ENCODE results near the gene TSSC4. TPM values are rescaled to one million over a fixed set of nuclear protein-coding genes. Genes with fewer than 3 reads are reported as not detected.

The TSSC4 gene
- total and polyA plus RNA-seq, 9 of the 15 experiments (the other 6 are each of a cell fraction or from before 2014, with no cell fraction given) = 0.41 to 54.2 (median 11.0) TPM

DNA sequence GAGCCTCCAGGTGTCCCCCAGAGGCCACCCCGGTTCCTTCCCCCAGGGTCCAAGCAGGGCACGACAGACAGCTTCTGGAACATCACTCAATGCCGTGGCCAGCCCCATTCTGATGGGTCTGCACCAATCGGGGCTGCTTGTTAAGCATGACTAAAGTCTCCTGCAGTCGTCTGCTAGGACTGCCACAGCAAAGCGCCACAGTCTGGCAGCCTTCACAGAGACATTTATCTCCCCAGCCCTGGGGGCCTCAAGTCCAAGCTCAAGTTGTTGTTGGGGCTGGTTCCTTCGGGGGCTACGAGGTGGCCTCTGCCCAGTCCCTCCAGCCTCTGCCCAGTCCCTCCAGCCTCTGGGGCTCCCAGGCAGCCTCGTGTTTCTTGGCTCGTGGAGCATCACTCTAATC is 37.4 kb upstream of the TSSC4 start:
- peaks cover 22% of the 10 kb centered on the region for H4K20me1 ChIP-seq (replicated peaks; ENCODE audit: control insufficient read depth, insufficient read depth, low read length)
- no peak for DNase-seq (ENCODE audit: extremely low read depth in 1 of 4, low spot score in 3 of 4)
- no peaks in the 10 kb centered on the region for H3K9me3 ChIP-seq (replicated peaks; ENCODE audit: control insufficient read depth, insufficient read depth, low read depth, low read length)
- TF ChIP-seq KAT8 (IDR thresholded peaks at IDR 0.05; ENCODE audit: low read depth) (no peak), COPS2 (conservative IDR thresholded peaks at IDR 0.05) (no peak), HNRNPL (IDR thresholded peaks at IDR 0.05; ENCODE audit: low read depth, low read length) (no peak), ZNF699 (CRISPR knock-in tag; IDR thresholded peaks at IDR 0.05; ENCODE audit: insufficient replicate concordance) (no peak)
- TF ChIP-seq, protein P1, sequence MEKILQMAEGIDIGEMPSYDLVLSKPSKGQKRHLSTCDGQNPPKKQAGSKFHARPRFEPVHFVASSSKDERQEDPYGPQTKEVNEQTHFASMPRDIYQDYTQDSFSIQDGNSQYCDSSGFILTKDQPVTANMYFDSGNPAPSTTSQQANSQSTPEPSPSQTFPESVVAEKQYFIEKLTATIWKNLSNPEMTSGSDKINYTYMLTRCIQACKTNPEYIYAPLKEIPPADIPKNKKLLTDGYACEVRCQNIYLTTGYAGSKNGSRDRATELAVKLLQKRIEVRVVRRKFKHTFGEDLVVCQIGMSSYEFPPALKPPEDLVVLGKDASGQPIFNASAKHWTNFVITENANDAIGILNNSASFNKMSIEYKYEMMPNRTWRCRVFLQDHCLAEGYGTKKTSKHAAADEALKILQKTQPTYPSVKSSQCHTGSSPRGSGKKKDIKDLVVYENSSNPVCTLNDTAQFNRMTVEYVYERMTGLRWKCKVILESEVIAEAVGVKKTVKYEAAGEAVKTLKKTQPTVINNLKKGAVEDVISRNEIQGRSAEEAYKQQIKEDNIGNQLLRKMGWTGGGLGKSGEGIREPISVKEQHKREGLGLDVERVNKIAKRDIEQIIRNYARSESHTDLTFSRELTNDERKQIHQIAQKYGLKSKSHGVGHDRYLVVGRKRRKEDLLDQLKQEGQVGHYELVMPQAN (IDR thresholded peaks at IDR 0.05; ENCODE audit: borderline replicate concordance) = no peak
- TF ChIP-seq, protein P2, sequence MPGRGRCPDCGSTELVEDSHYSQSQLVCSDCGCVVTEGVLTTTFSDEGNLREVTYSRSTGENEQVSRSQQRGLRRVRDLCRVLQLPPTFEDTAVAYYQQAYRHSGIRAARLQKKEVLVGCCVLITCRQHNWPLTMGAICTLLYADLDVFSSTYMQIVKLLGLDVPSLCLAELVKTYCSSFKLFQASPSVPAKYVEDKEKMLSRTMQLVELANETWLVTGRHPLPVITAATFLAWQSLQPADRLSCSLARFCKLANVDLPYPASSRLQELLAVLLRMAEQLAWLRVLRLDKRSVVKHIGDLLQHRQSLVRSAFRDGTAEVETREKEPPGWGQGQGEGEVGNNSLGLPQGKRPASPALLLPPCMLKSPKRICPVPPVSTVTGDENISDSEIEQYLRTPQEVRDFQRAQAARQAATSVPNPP (IDR thresholded peaks at IDR 0.05; ENCODE audit: borderline replicate concordance, insufficient read depth, insufficient read length) = no peak
- no peak overlapping the region for H3K4me3 ChIP-seq
- ChIA-PET CTCF (ENCODE audit: low intra/inter-chr PET ratio) (no interaction called here), POLR2A (interaction anchor here (0.9 to 1.6 kb wide), 4 partner anchors 8 to 15 kb away, joined by 3 to 7 read pairs (median 4); partner anchors contain the start of gene CD81)
- peaks cover 25 to 86% of the 10 kb centered on the region in 2 experiments for H3K27me3 ChIP-seq (ENCODE audit: control insufficient read depth in 2 of 2, insufficient read depth in 2 of 2, low read length in 2 of 2)
- H3K4me1 ChIP-seq (replicated peaks in 1 of 2; ENCODE audit: control insufficient read depth in 2 of 2, insufficient read depth in 2 of 2, low read length in 2 of 2) = peaks cover 0 to 7% of the 10 kb centered on the region in 2 experiments; a peak in 2 of 5 replicates
- no peak overlapping the region for H3K9ac ChIP-seq (ENCODE audit: insufficient read depth in 1 of 2, low read depth in 2 of 2, low read length in 2 of 2)
- intact Hi-C loops (cut with micrococcal nuclease) (no loop called here), in situ Hi-C loops (cut with MboI) (no loop called here)
- no TSS peak for BruUV-seq (replicated peaks)
- H3K9me1 ChIP-seq (ENCODE audit: control insufficient read depth, insufficient read depth, low read length) = no peaks in the 10 kb centered on the region
- WGBS (ENCODE audit: insufficient coverage, low coverage, missing lambda C conversion rate) = 4% methylated on average over 10 of the region's 10 CpGs
- H2AFZ ChIP-seq (ENCODE audit: low read depth, low read length) = no peak overlapping the region
- H3K79me2 ChIP-seq (ENCODE audit: control insufficient read depth, insufficient read depth, low read length) = no peaks in the 10 kb centered on the region
- FAIRE-seq = no peak
- ATAC-seq = no peak
- no peaks in the 10 kb centered on the region for H3K36me3 ChIP-seq (ENCODE audit: control insufficient read depth, insufficient read depth, low read length)
- no peak overlapping the region for H3K4me2 ChIP-seq (ENCODE audit: insufficient read depth, low read length)
- no peak overlapping the region for H3K27ac ChIP-seq (ENCODE audit: extremely low read depth, low read depth, low read length)

Data from K562 (cell line).